Left ventricle myocardium inferior (tissue), 1 donor: ENCODE data around the gene B2M. TPM values are rescaled to one million over a fixed set of nuclear protein-coding genes. Genes with fewer than 3 reads are reported as not detected.

ENCODE experiments used
- DNase-seq: peaks from one replicate; pipeline ENCODE4 v3.0.0-alpha.2; 2020
- H3K27ac ChIP-seq: fragments of 200-600 bp; replicated peaks from 2 replicates; pipeline ENCODE4 v1.8.0; 2021
- H3K27me3 ChIP-seq: fragments of 200-600 bp; 2 replicates; pipeline ENCODE4 v1.8.0; 2021; ENCODE audit warnings: low read depth
- H3K36me3 ChIP-seq: fragments of 200-600 bp; 2 replicates; pipeline ENCODE4 v1.8.0; 2021
- H3K4me1 ChIP-seq: fragments of 200-600 bp; 2 replicates; pipeline ENCODE4 v1.8.0; 2021
- H3K4me3 ChIP-seq: fragments of 200-600 bp; 2 replicates; pipeline ENCODE4 v1.8.0; 2021; ENCODE audit warnings: mild to moderate bottlenecking, moderate library complexity
- H3K9me3 ChIP-seq: fragments of 200-600 bp; replicated peaks from 2 replicates; pipeline ENCODE4 v1.8.0; 2021
- intact Hi-C: fragments of 100-400 bp; cut with micrococcal nuclease; formaldehyde crosslinking; loops from one replicate; pipeline ENCODE4 v1.11.0; 2022
- total RNA-seq: library from RNA; stranded (reverse); fragmentation: NEBNext Ultra II Directional; extraction: Animal tissue kit (Norgen Biotek cat#: 25700); gene quantifications from one replicate; pipeline ENCODE4 v1.2.1, GENCODE V29; 2021
- TF ChIP-seq, protein P1 (sequence below): fragments of 200-600 bp; IDR thresholded peaks from 2 replicates; pipeline ENCODE4 v1.8.0; 2021; ENCODE audit warnings: antibody characterized with exemption, mild to moderate bottlenecking, borderline replicate concordance
- donor health status: DM: no; HTN: yes; CAD: no; lungs with severe emphysema.

The B2M gene
- total RNA-seq, 1 donor from 2014 or later: 1,128 TPM

DNA sequence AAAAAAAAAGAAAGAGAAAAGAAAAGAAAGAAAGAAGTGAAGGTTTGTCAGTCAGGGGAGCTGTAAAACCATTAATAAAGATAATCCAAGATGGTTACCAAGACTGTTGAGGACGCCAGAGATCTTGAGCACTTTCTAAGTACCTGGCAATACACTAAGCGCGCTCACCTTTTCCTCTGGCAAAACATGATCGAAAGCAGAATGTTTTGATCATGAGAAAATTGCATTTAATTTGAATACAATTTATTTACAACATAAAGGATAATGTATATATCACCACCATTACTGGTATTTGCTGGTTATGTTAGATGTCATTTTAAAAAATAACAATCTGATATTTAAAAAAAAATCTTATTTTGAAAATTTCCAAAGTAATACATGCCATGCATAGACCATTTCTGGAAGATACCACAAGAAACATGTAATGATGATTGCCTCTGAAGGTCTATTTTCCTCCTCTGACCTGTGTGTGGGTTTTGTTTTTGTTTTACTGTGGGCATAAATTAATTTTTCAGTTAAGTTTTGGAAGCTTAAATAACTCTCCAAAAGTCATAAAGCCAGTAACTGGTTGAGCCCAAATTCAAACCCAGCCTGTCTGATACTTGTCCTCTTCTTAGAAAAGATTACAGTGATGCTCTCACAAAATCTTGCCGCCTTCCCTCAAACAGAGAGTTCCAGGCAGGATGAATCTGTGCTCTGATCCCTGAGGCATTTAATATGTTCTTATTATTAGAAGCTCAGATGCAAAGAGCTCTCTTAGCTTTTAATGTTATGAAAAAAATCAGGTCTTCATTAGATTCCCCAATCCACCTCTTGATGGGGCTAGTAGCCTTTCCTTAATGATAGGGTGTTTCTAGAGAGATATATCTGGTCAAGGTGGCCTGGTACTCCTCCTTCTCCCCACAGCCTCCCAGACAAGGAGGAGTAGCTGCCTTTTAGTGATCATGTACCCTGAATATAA, 2.0 kb downstream of the B2M start:
- no peaks in the 10 kb centered on the region for H3K27me3 ChIP-seq
- H3K27ac ChIP-seq: peak overlapping the region; percentile 99
- intact Hi-C loops: loop anchor here (2.0 kb wide), 1 partner anchor 14 kb away; no protein-coding TSS in a partner anchor
- TF ChIP-seq, protein P1, sequence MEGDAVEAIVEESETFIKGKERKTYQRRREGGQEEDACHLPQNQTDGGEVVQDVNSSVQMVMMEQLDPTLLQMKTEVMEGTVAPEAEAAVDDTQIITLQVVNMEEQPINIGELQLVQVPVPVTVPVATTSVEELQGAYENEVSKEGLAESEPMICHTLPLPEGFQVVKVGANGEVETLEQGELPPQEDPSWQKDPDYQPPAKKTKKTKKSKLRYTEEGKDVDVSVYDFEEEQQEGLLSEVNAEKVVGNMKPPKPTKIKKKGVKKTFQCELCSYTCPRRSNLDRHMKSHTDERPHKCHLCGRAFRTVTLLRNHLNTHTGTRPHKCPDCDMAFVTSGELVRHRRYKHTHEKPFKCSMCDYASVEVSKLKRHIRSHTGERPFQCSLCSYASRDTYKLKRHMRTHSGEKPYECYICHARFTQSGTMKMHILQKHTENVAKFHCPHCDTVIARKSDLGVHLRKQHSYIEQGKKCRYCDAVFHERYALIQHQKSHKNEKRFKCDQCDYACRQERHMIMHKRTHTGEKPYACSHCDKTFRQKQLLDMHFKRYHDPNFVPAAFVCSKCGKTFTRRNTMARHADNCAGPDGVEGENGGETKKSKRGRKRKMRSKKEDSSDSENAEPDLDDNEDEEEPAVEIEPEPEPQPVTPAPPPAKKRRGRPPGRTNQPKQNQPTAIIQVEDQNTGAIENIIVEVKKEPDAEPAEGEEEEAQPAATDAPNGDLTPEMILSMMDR: peak; percentile 29
- H3K9me3 ChIP-seq: no peaks in the 10 kb centered on the region
- H3K36me3 ChIP-seq: peaks cover 32% of the 10 kb centered on the region
- H3K4me1 ChIP-seq: peaks cover 77% of the 10 kb centered on the region
- peak overlapping the region; percentile 92 for H3K4me3 ChIP-seq
- DNase-seq: no peak

DNA sequence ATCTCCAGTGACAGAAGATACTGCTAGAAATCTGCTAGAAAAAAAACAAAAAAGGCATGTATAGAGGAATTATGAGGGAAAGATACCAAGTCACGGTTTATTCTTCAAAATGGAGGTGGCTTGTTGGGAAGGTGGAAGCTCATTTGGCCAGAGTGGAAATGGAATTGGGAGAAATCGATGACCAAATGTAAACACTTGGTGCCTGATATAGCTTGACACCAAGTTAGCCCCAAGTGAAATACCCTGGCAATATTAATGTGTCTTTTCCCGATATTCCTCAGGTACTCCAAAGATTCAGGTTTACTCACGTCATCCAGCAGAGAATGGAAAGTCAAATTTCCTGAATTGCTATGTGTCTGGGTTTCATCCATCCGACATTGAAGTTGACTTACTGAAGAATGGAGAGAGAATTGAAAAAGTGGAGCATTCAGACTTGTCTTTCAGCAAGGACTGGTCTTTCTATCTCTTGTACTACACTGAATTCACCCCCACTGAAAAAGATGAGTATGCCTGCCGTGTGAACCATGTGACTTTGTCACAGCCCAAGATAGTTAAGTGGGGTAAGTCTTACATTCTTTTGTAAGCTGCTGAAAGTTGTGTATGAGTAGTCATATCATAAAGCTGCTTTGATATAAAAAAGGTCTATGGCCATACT, 4.0 kb downstream of the B2M start:
- peak overlapping the region; percentile 99 for H3K27ac ChIP-seq
- H3K36me3 ChIP-seq: peaks cover 41% of the 10 kb centered on the region
- H3K27me3 ChIP-seq: no peaks in the 10 kb centered on the region
- intact Hi-C loops: no loop called here
- TF ChIP-seq, protein P1: no peak
- no peaks in the 10 kb centered on the region for H3K9me3 ChIP-seq
- peak overlapping the region; percentile 92 for H3K4me3 ChIP-seq
- no peak for DNase-seq
- peaks cover 85% of the 10 kb centered on the region for H3K4me1 ChIP-seq

DNA sequence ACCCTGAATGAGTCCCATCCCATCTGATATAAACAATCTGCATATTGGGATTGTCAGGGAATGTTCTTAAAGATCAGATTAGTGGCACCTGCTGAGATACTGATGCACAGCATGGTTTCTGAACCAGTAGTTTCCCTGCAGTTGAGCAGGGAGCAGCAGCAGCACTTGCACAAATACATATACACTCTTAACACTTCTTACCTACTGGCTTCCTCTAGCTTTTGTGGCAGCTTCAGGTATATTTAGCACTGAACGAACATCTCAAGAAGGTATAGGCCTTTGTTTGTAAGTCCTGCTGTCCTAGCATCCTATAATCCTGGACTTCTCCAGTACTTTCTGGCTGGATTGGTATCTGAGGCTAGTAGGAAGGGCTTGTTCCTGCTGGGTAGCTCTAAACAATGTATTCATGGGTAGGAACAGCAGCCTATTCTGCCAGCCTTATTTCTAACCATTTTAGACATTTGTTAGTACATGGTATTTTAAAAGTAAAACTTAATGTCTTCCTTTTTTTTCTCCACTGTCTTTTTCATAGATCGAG, 4.5 kb downstream of the B2M start:
- Histone ChIP-seq H3K9me3 (no peaks in the 10 kb centered on the region), H3K27me3 (no peaks in the 10 kb centered on the region), H3K27ac (peak overlapping the region; percentile 99), H3K4me3 (peak overlapping the region; percentile 92), H3K36me3 (peaks cover 41% of the 10 kb centered on the region), H3K4me1 (peaks cover 79% of the 10 kb centered on the region)
- TF ChIP-seq, protein P1: no peak
- no peak for DNase-seq
- intact Hi-C loops: no loop called here

DNA sequence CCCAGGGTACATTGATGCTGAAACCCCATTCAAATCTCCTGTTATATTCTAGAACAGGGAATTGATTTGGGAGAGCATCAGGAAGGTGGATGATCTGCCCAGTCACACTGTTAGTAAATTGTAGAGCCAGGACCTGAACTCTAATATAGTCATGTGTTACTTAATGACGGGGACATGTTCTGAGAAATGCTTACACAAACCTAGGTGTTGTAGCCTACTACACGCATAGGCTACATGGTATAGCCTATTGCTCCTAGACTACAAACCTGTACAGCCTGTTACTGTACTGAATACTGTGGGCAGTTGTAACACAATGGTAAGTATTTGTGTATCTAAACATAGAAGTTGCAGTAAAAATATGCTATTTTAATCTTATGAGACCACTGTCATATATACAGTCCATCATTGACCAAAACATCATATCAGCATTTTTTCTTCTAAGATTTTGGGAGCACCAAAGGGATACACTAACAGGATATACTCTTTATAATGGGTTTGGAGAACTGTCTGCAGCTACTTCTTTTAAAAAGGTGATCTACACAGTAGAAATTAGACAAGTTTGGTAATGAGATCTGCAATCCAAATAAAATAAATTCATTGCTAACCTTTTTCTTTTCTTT, 5.8 kb downstream of the B2M start:
- TF ChIP-seq, protein P1: no peak
- DNase-seq: no peak
- no peak overlapping the region for H3K4me3 ChIP-seq
- H3K36me3 ChIP-seq: peaks cover 41% of the 10 kb centered on the region
- no peaks in the 10 kb centered on the region for H3K27me3 ChIP-seq
- H3K4me1 ChIP-seq: peaks cover 69% of the 10 kb centered on the region
- intact Hi-C loops: no loop called here
- H3K9me3 ChIP-seq: no peaks in the 10 kb centered on the region
- H3K27ac ChIP-seq: peak overlapping the region; percentile 99
